SK-N-SH treated with all-trans-retinoic acid at 6 μM for 48 hours (cell line): Measurements from ENCODE around the gene NTSR2.

Experiments
- ATAC-seq: fragments of 200-7000 bp; cut with Tn5 transposase; 3 replicates; pipeline ENCODE4 v1.9.1; 2020; ENCODE audit warnings: mild to moderate bottlenecking, moderate library complexity
- ARNTL ChIP-seq: fragments of 450-650 bp; formaldehyde crosslinking; IDR thresholded peaks from 2 replicates; pipeline ENCODE4 v1.5.0; 2020; ENCODE audit warnings: low read depth, mild to moderate bottlenecking, moderate library complexity, borderline replicate concordance
- CSDC2 ChIP-seq: fragments of 250-450 bp; sonication (Bioruptor Pico); IDR thresholded peaks from 2 replicates; pipeline ENCODE4 v1.5.0; 2020; ENCODE audit warnings: mild to moderate bottlenecking, moderate library complexity
- CSRNP3 ChIP-seq: fragments of 250-450 bp; sonication (Bioruptor Pico); IDR thresholded peaks from 2 replicates; pipeline ENCODE4 v1.5.1; 2021; ENCODE audit warnings: mild to moderate bottlenecking, moderate library complexity
- ESRRG ChIP-seq: fragments of 250-450 bp; sonication (Bioruptor Pico); IDR thresholded peaks from 2 replicates; pipeline ENCODE4 v1.6.1; 2021; ENCODE audit warnings: mild to moderate bottlenecking
- GLIS3 ChIP-seq: fragments of 250-450 bp; sonication (Bioruptor Pico); IDR thresholded peaks from 2 replicates; pipeline ENCODE4 v1.5.0; 2020; ENCODE audit warnings: mild to moderate bottlenecking, moderate library complexity
- ISL1 ChIP-seq: fragments of 250-450 bp; sonication (Bioruptor Pico); IDR thresholded peaks from 2 replicates; pipeline ENCODE4 v2.1.2; 2022; ENCODE audit warnings: mild to moderate bottlenecking, moderate library complexity
- PATZ1 ChIP-seq: fragments of 250-450 bp; sonication (Bioruptor Pico); IDR thresholded peaks from 2 replicates; pipeline ENCODE4 v1.8.0; 2020; ENCODE audit warnings: mild to moderate bottlenecking, moderate library complexity, borderline replicate concordance
- POU6F1 ChIP-seq: fragments of 250-450 bp; sonication (Bioruptor Pico); IDR thresholded peaks from 2 replicates; pipeline ENCODE4 v1.8.0; 2021; ENCODE audit warnings: low read depth, mild to moderate bottlenecking, moderate library complexity, borderline replicate concordance
- PPARA ChIP-seq: fragments of 250-450 bp; sonication (Bioruptor Pico); IDR thresholded peaks from 2 replicates; pipeline ENCODE4 v1.5.0; 2020; ENCODE audit warnings: mild to moderate bottlenecking, borderline replicate concordance
- RARB ChIP-seq: fragments of 250-450 bp; sonication (Bioruptor Pico); IDR thresholded peaks from 2 replicates; pipeline ENCODE4 v1.8.0; 2021; ENCODE audit warnings: mild to moderate bottlenecking, moderate library complexity
- SNAI2 ChIP-seq: fragments of 250-450 bp; sonication (Bioruptor Pico); IDR thresholded peaks from 2 replicates; pipeline ENCODE4 v1.5.0; 2020; ENCODE audit warnings: mild to moderate bottlenecking, moderate library complexity
- TCF4 ChIP-seq: fragments of 250-450 bp; sonication (Bioruptor Pico); IDR thresholded peaks from 2 replicates; pipeline ENCODE4 v1.8.0; 2021; ENCODE audit warnings: mild to moderate bottlenecking, moderate library complexity, borderline replicate concordance
- TOX ChIP-seq: fragments of 250-450 bp; sonication (Bioruptor Pico); IDR thresholded peaks from 2 replicates; pipeline ENCODE4 v1.8.0; 2021; ENCODE audit warnings: mild to moderate bottlenecking, moderate library complexity, borderline replicate concordance
- ZC3H10 ChIP-seq: fragments of 250-450 bp; sonication (Bioruptor Pico); IDR thresholded peaks from 2 replicates; pipeline ENCODE4 v1.5.1; 2021; ENCODE audit warnings: mild to moderate bottlenecking, moderate library complexity
- ZFP3 ChIP-seq: fragments of 250-450 bp; sonication (Bioruptor Pico); IDR thresholded peaks from 2 replicates; pipeline ENCODE4 v1.5.0; 2020; ENCODE audit warnings: mild to moderate bottlenecking, moderate library complexity
- ZFP30 ChIP-seq: fragments of 450-650 bp; formaldehyde crosslinking; IDR thresholded peaks from 2 replicates; pipeline ENCODE4 v1.5.0; 2022; ENCODE audit warnings: mild to moderate bottlenecking, moderate library complexity
- ZNF565 ChIP-seq: fragments of 450-650 bp; formaldehyde crosslinking; conservative IDR thresholded peaks from 2 replicates; pipeline ENCODE4 v1.5.0; 2020; ENCODE audit warnings: low read depth, mild to moderate bottlenecking, moderate library complexity
- ZNF70 ChIP-seq: fragments of 450-650 bp; formaldehyde crosslinking; IDR thresholded peaks from 2 replicates; pipeline ENCODE4 v1.5.0; 2020; ENCODE audit warnings: mild to moderate bottlenecking, moderate library complexity
- ZNF8 ChIP-seq: fragments of 450-650 bp; formaldehyde crosslinking; IDR thresholded peaks from 2 replicates; pipeline ENCODE4 v1.5.0; 2020; ENCODE audit warnings: mild to moderate bottlenecking, moderate library complexity
- TF ChIP-seq, protein P1 (sequence below): fragments of 250-450 bp; sonication (Bioruptor Pico); IDR thresholded peaks from 2 replicates; pipeline ENCODE4 v1.5.0; 2020; ENCODE audit warnings: mild to moderate bottlenecking, moderate library complexity
- TF ChIP-seq, protein P2 (sequence below): fragments of 250-450 bp; sonication (Bioruptor Pico); IDR thresholded peaks from 2 replicates; pipeline ENCODE4 v1.5.1; 2020; ENCODE audit warnings: low read depth, mild to moderate bottlenecking, moderate library complexity

NTSR2 gene

DNA sequence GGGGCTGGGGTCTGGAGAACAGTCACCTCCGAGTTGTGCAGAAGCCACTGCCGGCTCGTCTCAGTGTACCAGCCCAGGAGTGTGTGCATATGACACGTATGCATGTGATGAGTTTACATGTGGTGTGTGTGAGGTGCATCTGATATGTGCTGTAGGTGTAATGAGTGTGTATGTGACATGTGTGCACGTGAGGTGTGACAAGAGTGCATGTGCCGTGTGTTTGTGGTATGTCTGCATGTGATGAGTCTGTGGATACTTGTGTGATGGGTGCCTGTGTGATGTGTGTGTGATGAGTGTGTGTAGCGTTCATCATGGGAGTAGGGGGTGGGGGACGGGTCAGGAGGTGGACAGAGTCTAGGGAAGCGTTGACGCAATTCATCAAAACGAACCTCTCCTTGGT is 12.8 kb downstream of the NTSR2 start (continued):
- TF ChIP-seq POU6F1 (CRISPR knock-in tag) (no peak), TOX (CRISPR knock-in tag) (no peak)

DNA sequence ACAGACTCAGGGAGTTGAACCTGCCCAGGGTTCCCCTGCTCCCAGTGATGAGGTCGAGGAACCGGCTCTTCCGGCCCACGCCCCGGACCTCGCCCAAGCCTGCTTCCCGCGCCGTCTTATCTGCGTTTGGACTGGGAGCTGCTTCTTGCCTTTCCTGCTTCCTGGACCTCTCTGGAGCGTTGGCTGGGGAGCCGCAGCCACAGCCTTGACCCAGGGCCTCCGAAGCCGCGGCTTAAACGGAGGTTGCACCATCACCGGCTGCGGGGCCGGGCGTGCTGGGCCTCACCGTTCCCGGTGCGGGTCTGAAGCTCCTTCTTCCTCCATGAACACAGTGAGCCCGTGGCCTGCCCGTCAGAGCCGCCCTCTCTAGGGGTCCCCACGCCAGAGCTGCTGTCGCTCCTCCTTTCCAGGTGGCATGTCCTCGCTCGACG is 13.3 kb downstream of the NTSR2 start:
- TF ChIP-seq, protein P1, sequence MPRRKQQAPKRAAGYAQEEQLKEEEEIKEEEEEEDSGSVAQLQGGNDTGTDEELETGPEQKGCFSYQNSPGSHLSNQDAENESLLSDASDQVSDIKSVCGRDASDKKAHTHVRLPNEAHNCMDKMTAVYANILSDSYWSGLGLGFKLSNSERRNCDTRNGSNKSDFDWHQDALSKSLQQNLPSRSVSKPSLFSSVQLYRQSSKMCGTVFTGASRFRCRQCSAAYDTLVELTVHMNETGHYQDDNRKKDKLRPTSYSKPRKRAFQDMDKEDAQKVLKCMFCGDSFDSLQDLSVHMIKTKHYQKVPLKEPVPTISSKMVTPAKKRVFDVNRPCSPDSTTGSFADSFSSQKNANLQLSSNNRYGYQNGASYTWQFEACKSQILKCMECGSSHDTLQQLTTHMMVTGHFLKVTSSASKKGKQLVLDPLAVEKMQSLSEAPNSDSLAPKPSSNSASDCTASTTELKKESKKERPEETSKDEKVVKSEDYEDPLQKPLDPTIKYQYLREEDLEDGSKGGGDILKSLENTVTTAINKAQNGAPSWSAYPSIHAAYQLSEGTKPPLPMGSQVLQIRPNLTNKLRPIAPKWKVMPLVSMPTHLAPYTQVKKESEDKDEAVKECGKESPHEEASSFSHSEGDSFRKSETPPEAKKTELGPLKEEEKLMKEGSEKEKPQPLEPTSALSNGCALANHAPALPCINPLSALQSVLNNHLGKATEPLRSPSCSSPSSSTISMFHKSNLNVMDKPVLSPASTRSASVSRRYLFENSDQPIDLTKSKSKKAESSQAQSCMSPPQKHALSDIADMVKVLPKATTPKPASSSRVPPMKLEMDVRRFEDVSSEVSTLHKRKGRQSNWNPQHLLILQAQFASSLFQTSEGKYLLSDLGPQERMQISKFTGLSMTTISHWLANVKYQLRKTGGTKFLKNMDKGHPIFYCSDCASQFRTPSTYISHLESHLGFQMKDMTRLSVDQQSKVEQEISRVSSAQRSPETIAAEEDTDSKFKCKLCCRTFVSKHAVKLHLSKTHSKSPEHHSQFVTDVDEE (CRISPR knock-in tag): no peak
- TF ChIP-seq ZFP30 (CRISPR knock-in tag) (no peak), ZNF565 (no peak), PPARA (CRISPR knock-in tag) (no peak), ZNF8 (CRISPR knock-in tag) (no peak), CSDC2 (CRISPR knock-in tag) (no peak), SNAI2 (CRISPR knock-in tag) (no peak)
- TF ChIP-seq, protein P2, sequence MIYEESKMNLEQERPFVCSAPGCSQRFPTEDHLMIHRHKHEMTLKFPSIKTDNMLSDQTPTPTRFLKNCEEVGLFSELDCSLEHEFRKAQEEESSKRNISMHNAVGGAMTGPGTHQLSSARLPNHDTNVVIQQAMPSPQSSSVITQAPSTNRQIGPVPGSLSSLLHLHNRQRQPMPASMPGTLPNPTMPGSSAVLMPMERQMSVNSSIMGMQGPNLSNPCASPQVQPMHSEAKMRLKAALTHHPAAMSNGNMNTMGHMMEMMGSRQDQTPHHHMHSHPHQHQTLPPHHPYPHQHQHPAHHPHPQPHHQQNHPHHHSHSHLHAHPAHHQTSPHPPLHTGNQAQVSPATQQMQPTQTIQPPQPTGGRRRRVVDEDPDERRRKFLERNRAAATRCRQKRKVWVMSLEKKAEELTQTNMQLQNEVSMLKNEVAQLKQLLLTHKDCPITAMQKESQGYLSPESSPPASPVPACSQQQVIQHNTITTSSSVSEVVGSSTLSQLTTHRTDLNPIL (CRISPR knock-in tag): no peak
- no peak for ATAC-seq

DNA sequence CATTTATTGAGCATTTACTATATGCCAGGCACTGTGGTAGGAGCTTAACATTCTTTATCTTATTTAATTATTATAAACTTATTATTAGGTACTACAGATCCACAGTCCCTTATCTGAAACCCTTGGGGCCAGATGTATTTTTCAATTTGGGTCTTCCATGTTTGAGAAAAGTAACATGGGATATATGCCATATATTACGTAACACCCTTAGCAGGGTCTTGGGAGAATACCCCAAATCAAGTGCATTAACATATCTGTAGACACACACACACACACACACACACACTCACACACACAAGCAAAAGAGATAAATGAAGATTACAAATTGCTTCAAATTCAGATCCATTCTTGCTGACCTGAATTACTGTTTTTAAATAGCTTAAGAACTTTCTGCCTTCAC is 13.7 kb downstream of the NTSR2 start:
- no peak for ATAC-seq
- TF ChIP-seq ESRRG (CRISPR knock-in tag) (no peak), ARNTL (CRISPR knock-in tag) (no peak), ISL1 (no peak), CSDC2 (CRISPR knock-in tag) (no peak), PATZ1 (CRISPR knock-in tag) (no peak), TOX (CRISPR knock-in tag) (no peak)

DNA sequence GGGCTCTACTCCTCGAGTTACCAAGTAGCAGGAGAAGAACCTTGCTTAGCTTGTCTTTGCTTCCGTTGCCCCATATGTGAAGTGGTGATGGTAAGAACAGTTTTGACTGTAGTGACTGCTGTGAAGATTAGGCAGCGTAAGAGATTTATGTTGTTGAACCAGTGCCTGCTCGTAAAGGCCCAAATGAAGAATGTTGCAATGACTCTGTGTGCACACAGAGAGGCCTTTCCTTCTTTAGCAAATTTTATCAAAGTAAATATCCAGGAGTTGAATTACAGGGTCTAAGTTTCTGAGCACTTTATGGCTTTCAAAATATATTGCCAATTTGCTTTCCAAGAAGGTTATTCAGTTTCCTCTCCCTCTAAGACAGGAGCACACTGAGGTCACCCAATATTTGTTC is 14.5 kb downstream of the NTSR2 start:
- TF ChIP-seq, protein P1 (CRISPR knock-in tag): no peak
- TF ChIP-seq ZNF70 (CRISPR knock-in tag) (no peak), ARNTL (CRISPR knock-in tag) (no peak), ZC3H10 (no peak), TCF4 (no peak), ZFP30 (CRISPR knock-in tag) (no peak), RARB (CRISPR knock-in tag) (no peak), TOX (CRISPR knock-in tag) (no peak), POU6F1 (CRISPR knock-in tag) (no peak), ZFP3 (CRISPR knock-in tag) (no peak), CSRNP3 (no peak), ESRRG (CRISPR knock-in tag) (no peak), GLIS3 (CRISPR knock-in tag) (no peak)
- TF ChIP-seq, protein P2 (CRISPR knock-in tag): no peak
- no peak for ATAC-seq
